Heart left ventricle (tissue), 16 donors: ENCODE data around the gene RNU7-1. TPM values are rescaled to one million over a fixed set of nuclear protein-coding genes. Genes with fewer than 3 reads are reported as not detected.

Experiments
- ATAC-seq, 4 donors: fragments of 200-7000 bp; cut with Tn5 transposase; one replicate each; pipeline ENCODE4 v1.9.1; 2020 to 2022; ENCODE audit warnings: moderate library complexity in 4 of 4, mild to moderate bottlenecking in 3 of 4, moderate number of reproducible peaks in 1 of 4
- DNase-seq, 5 donors: peaks; one replicate each; pipeline ENCODE4 v3.0.0-alpha.2; 2020
- H3K27ac ChIP-seq, 12 donors: fragments of 200-600 bp; sonication (generic) in 4 of 12; one replicate each; pipeline versions ENCODE4 v1.5.0 to v1.8.0; 2016 to 2022; ENCODE audit warnings: mild to moderate bottlenecking in 2 of 12
- H3K27me3 ChIP-seq, 9 donors: fragments of 200-600 bp; sonication (generic) in 2 of 9; one replicate each; pipeline versions ENCODE4 v1.5.1 to v1.8.0; 2016 to 2022; ENCODE audit warnings: mild to moderate bottlenecking in 3 of 9
- H3K36me3 ChIP-seq, 9 donors: fragments of 200-600 bp; sonication (generic) in 2 of 9; one replicate each; pipeline versions ENCODE4 v1.5.0 to v1.8.0; 2018 to 2022; ENCODE audit warnings: mild to moderate bottlenecking in 2 of 9
- H3K4me1 ChIP-seq, 12 donors: fragments of 200-600 bp; sonication (generic) in 4 of 12; one replicate each; pipeline versions ENCODE4 v1.5.0 to v1.8.0; 2016 to 2022; ENCODE audit warnings: mild to moderate bottlenecking in 3 of 12
- H3K4me3 ChIP-seq, 12 donors: fragments of 200-600 bp; sonication (generic) in 4 of 12; one replicate each; pipeline versions ENCODE4 v1.5.0 to v1.8.0; 2017 to 2022; ENCODE audit warnings: mild to moderate bottlenecking in 9 of 12, moderate library complexity in 4 of 12
- H3K9me3 ChIP-seq, 12 donors: fragments of 200-600 bp; sonication (generic) in 4 of 12; one replicate each; pipeline versions ENCODE4 v1.5.0 to v1.8.0; 2016 to 2022; ENCODE audit warnings: mild to moderate bottlenecking in 1 of 12
- CTCF ChIP-seq, 12 donors: fragments of 200-600 bp; sonication (generic) in 4 of 12; IDR thresholded peaks; one replicate each; pipeline versions ENCODE4 v1.5.0 to v1.8.0; 2018 to 2022; ENCODE audit warnings: antibody characterized with exemption in 12 of 12, mild to moderate bottlenecking in 5 of 12
- POLR2A ChIP-seq, 2 donors: fragments of 450-650 bp; IDR thresholded peaks; one replicate each; pipeline ENCODE4 v1.6.1; 2017; ENCODE audit warnings: antibody characterized with exemption in 2 of 2, mild to moderate bottlenecking in 2 of 2, moderate library complexity in 2 of 2
- WGBS, 4 donors: extraction: QIAGEN DNeasy Blood & Tissue Kit in 2 of 4; methylation state at CpG; one replicate each; pipeline versions ENCODE4 v1.1.5 to v1.1.7; 2013 to 2018; 5-methylcytosine and 5-hydroxymethylcytosine counted together
- intact Hi-C, 10 donors: fragments of 100-400 bp; cut with DNase I; formaldehyde crosslinking; loops; one replicate each; pipeline versions ENCODE4 v1.11.1 to v1.14.2; 2022
- polyA plus RNA-seq, 2 donors: library from polyadenylated mRNA; stranded (reverse); fragments of 200-250 nt; gene quantifications; one replicate each; pipeline ENCODE4 v1.2.3, GENCODE V29; 2013
- total RNA-seq, 9 donors: library from RNA; depleted of rRNA in 2 of 9; stranded (reverse); fragments of >200 nt in 2 of 9; fragmentation: NEBNext Ultra II Directional in 3 of 9; extraction: Animal tissue kit (Norgen Biotek cat#: 25700) in 3 of 9; gene quantifications; one replicate each; pipeline versions ENCODE4 v1.1.0 to v1.2.4, GENCODE V29; 2016 to 2023
- donor health status: ischemic (EF 13 %, LVEDD 7.1; RV severe dilation, severe dysfunction).
- donor health status: healthy with polysubstance abuse.
- donor health status: DM: no; HTN: yes; CAD: no.
- donor health status: DM: no; HTN: no; CAD: no.
- donor health status: ischemic (EF 25% LVEDD 6.9; RV normal size, moderate dysfunction).
- donor health status: ischemic (EF 25% LVEDD 5.7; RV mildly dilated, moderate dysfunction).
- donor health status: healthy.
- donor health status: DM: yes; HTN: yes; CAD: no.
- donor health status: ischemic (EF 35%, LVEDD 5.7; RV mildly dilated, moderate dysfunction).
- donor health status: nonischemic (EF 11% LVEDD 7.7; RV severe dilation, severe dysfunction).
- donor health status: DM: yes; HTN: yes; CAD: no.
- donor health status: PGD.
- donor health status: ischemic (EF 29% LVEDD 5.4; RV normal size, mild dysfunction).
- donor health status: nonischemic (EF 23%, LVEDD 6.1; RV moderate dilation, normal function).

Gene RNU7-1
- total and polyA plus RNA-seq, 11 donors = not detected

GRCh38 chr12:6921996-6922946, 21.3 kb upstream of the RNU7-1 start:
- TF ChIP-seq CTCF (IDR thresholded peaks at IDR 0.05) = no peak
- no peak for TF ChIP-seq POLR2A (IDR thresholded peaks at IDR 0.05)
- peak in 1 of 5 donors; percentile 18 for DNase-seq
- intact Hi-C loops = loop anchor here in 2 of 10 donors (5.0 kb wide), 1 partner anchor 170 kb away; the partner anchor contains the start of gene C1R (in 2 of the 2)
- peaks cover 4 to 52% (median 32%) of the 10 kb centered on the region in 12 donors for H3K4me1 ChIP-seq
- 77 to 87% (median 83%) methylated on average over 8 to 9 of the region's 9 CpGs for WGBS, 4 donors
- H3K4me3 ChIP-seq = no peak overlapping the region
- no peaks in the 10 kb centered on the region for H3K27me3 ChIP-seq
- H3K9me3 ChIP-seq = no peaks in the 10 kb centered on the region
- no peak for ATAC-seq
- H3K27ac ChIP-seq = no peak overlapping the region
- peaks cover 0 to 11% (median 0%) of the 10 kb centered on the region in 9 donors for H3K36me3 ChIP-seq

GRCh38 chr12:6923003-6923732, 20.4 kb upstream of the RNU7-1 start:
- Histone ChIP-seq H3K27ac (no peak overlapping the region), H3K36me3 (peaks cover 0 to 8% (median 0%) of the 10 kb centered on the region in 9 donors), H3K9me3 (no peaks in the 10 kb centered on the region), H3K4me3 (no peak overlapping the region), H3K4me1 (peaks cover 4 to 53% (median 32%) of the 10 kb centered on the region in 12 donors), H3K27me3 (no peaks in the 10 kb centered on the region)
- TF ChIP-seq CTCF (IDR thresholded peaks at IDR 0.05) (no peak), POLR2A (IDR thresholded peaks at IDR 0.05) (no peak)
- intact Hi-C loops = loop anchor here in 2 of 10 donors (5.0 kb wide), 1 partner anchor 169 kb away; the partner anchor contains the start of gene C1R (in 2 of the 2)
- ATAC-seq = no peak
- 78 to 84% (median 83%) methylated on average over 10 of the region's 10 CpGs for WGBS, 4 donors
- peak in 1 of 5 donors; percentile 9 for DNase-seq

GRCh38 chr12:6923851-6924250, 19.8 kb upstream of the RNU7-1 start:
- H3K36me3 ChIP-seq = peaks cover 0 to 8% (median 0%) of the 10 kb centered on the region in 9 donors
- DNase-seq = peak in 2 of 5 donors; percentile 27
- WGBS, 4 donors = 48 to 60% (median 52%) methylated on average over 6 of the region's 6 CpGs
- peaks cover 4 to 54% (median 32%) of the 10 kb centered on the region in 12 donors for H3K4me1 ChIP-seq
- no peaks in the 10 kb centered on the region for H3K27me3 ChIP-seq
- peak overlapping the region in 10 of 12 donors; percentile 44 to 98 (median 96) for H3K27ac ChIP-seq
- ATAC-seq = no peak
- no peaks in the 10 kb centered on the region for H3K9me3 ChIP-seq
- no peak for TF ChIP-seq POLR2A (IDR thresholded peaks at IDR 0.05)
- TF ChIP-seq CTCF (IDR thresholded peaks at IDR 0.05) = no peak
- intact Hi-C loops = loop anchor here in 4 of 10 donors (1.0 to 5.0 kb wide), 5 partner anchors 15 to 168 kb away; partner anchors contain the start of genes C1R (in 3 of the 4) and C12orf57 (in 1 of the 4)
- H3K4me3 ChIP-seq = peak overlapping the region in 1 of 12 donors; percentile 23
